T-helper 1 cell treated with Interleukin-12 subunit alpha and Interleukin-12 subunit beta and Interleukin-4 antibody, amounts not matched to agents 30 ng/mL and 1 ng/mL, for 36 hours (primary cell): Measurements from ENCODE around the gene ACP7. TPM values are rescaled to one million over a fixed set of nuclear protein-coding genes. Genes with fewer than 3 reads are reported as not detected.
"Not testable (repeated sequence)": the region's sequence is repeated elsewhere in the genome, so short reads cannot be mapped to it uniquely, and the experiment has no call there.

Experiments
- intact Hi-C: fragments of 100-400 bp; cut with micrococcal nuclease; formaldehyde crosslinking; loops from one replicate; pipeline ENCODE4 v1.15.1; 2024
- total RNA-seq: library from RNA; stranded (reverse); gene quantifications from 2 replicates; pipeline ENCODE4 v1.2.3, GENCODE V29; 2022

ACP7 gene
- total RNA-seq, 1 donor from 2014 or later: not detected

GRCh38 chr19:39130337-39131254 lies 46.4 kb downstream of the ACP7 start:
- intact Hi-C loops: no loop called here

GRCh38 chr19:39131255-39131755 lies 47.1 kb downstream of the ACP7 start:
- intact Hi-C loops: no loop called here

- intact Hi-C loops: no loop called here
Measured at GRCh38 chr19:39132344-39132969, 48.3 kb downstream of the ACP7 start.

GRCh38 chr19:39133431-39134270 lies 49.5 kb downstream of the ACP7 start:
- intact Hi-C loops: no loop called here

GRCh38 chr19:39135701-39136100 lies 51.5 kb downstream of the ACP7 start:
- intact Hi-C loops: no loop called here

- intact Hi-C loops: no loop called here
Measured at GRCh38 chr19:39136225-39136940, 52.2 kb downstream of the ACP7 start.

- intact Hi-C loops: no loop called here
Measured at GRCh38 chr19:39137131-39137530, 53.0 kb downstream of the ACP7 start.

- intact Hi-C loops: no loop called here
Measured at GRCh38 chr19:39138221-39139211, 54.3 kb downstream of the ACP7 start.

GRCh38 chr19:39139305-39139874 lies 55.2 kb downstream of the ACP7 start:
- intact Hi-C loops: no loop called here

- intact Hi-C loops: no loop called here
Measured at GRCh38 chr19:39139971-39140453, 55.8 kb downstream of the ACP7 start.

- intact Hi-C loops: no loop called here
Measured at GRCh38 chr19:39140594-39140993, 56.4 kb downstream of the ACP7 start.

- intact Hi-C loops: no loop called here
Measured at GRCh38 chr19:39141929-39142328, 57.8 kb downstream of the ACP7 start.

- intact Hi-C loops: no loop called here
Measured at GRCh38 chr19:39142630-39143029, 58.5 kb downstream of the ACP7 start.

GRCh38 chr19:39143757-39144289 lies 59.7 kb downstream of the ACP7 start:
- intact Hi-C loops: not testable (repeated sequence)

GRCh38 chr19:39144290-39145071 lies 60.3 kb downstream of the ACP7 start:
- intact Hi-C loops: no loop called here

- intact Hi-C loops: no loop called here
Measured at GRCh38 chr19:39145180-39145953, 61.2 kb downstream of the ACP7 start.

GRCh38 chr19:39146091-39146490 lies 61.9 kb downstream of the ACP7 start:
- intact Hi-C loops: no loop called here
